IPS-18a (cell line): Measurements from ENCODE around the gene SMIM7.
"Not testable (repeated sequence)": the region's sequence is repeated elsewhere in the genome, so short reads cannot be mapped to it uniquely, and the experiment has no call there.

Experiments used
- H3K27ac ChIP-seq: one replicate; pipeline ENCODE4 v1.5.1; 2013; ENCODE audit warnings: low read length
- H3K27me3 ChIP-seq: one replicate; pipeline ENCODE4 v1.6.1; 2013; ENCODE audit warnings: mild to moderate bottlenecking, low read length; ENCODE audit not compliant: control insufficient read depth, insufficient read depth
- H3K36me3 ChIP-seq: one replicate; pipeline ENCODE4 v1.6.1; 2013; ENCODE audit warnings: low read depth, low read length; ENCODE audit not compliant: control insufficient read depth
- H3K4me1 ChIP-seq: one replicate; pipeline ENCODE4 v1.6.1; 2013; ENCODE audit warnings: low read depth, low read length; ENCODE audit not compliant: control insufficient read depth
- H3K4me3 ChIP-seq: one replicate; pipeline ENCODE4 v1.5.1; 2013; ENCODE audit warnings: low read length
- H3K9ac ChIP-seq: one replicate; pipeline ENCODE4 v1.6.1; 2013; ENCODE audit warnings: mild to moderate bottlenecking, low read length, moderate library complexity
- H3K9me3 ChIP-seq: one replicate; pipeline ENCODE4 v1.6.1; 2013; ENCODE audit warnings: low read depth, low read length; ENCODE audit not compliant: control insufficient read depth

SMIM7 gene

DNA sequence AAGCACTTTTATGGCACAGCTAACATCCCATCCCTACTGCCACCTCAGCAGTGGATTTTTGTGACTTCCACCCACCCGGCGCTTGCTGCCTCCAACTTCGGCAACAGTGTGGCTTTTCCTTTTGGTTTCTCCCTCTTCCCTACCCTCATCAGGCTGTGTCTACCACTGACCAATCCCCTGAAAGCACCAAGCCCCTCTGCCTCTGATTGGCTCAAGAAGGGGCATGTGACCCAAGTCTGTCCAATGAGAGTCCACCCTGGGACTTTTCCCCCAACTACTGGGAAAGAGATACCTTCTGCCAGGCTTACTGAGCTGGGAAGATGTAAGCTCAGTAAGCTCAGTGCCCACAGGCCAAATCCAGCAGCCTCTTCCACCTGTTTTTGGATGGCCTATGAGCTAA lies 5.8 kb downstream of the SMIM7 start:
- Histone ChIP-seq H3K27ac (no peak overlapping the region), H3K4me1 (no peaks in the 10 kb centered on the region), H3K36me3 (peaks cover 85% of the 10 kb centered on the region), H3K9ac (no peak overlapping the region), H3K4me3 (no peak overlapping the region), H3K9me3 (no peaks in the 10 kb centered on the region), H3K27me3 (no peaks in the 10 kb centered on the region)

DNA sequence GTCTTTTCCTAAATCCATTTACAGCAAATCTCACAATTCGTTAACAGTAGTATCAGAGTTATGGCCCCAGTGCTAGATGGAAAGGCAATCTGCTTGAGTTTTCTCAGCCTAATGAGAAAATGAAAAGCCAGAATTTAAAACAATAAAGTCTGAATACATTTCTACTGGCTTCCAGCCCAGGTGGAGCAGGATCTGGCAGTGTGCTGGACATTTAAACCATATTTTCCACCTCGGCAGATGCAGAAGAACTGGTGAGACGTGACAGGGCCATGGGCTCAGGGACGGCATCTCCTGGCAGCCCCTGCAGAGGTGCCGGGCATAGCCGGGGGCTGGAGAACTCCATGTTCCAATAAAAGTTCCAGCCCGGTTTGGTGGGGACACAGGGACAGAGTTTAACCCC lies 7.1 kb downstream of the SMIM7 start:
- H3K36me3 ChIP-seq = peaks cover 73% of the 10 kb centered on the region
- H3K27ac ChIP-seq = no peak overlapping the region
- H3K4me3 ChIP-seq = no peak overlapping the region
- no peaks in the 10 kb centered on the region for H3K27me3 ChIP-seq
- H3K9me3 ChIP-seq = no peaks in the 10 kb centered on the region
- H3K9ac ChIP-seq = no peak overlapping the region
- H3K4me1 ChIP-seq = no peaks in the 10 kb centered on the region

DNA sequence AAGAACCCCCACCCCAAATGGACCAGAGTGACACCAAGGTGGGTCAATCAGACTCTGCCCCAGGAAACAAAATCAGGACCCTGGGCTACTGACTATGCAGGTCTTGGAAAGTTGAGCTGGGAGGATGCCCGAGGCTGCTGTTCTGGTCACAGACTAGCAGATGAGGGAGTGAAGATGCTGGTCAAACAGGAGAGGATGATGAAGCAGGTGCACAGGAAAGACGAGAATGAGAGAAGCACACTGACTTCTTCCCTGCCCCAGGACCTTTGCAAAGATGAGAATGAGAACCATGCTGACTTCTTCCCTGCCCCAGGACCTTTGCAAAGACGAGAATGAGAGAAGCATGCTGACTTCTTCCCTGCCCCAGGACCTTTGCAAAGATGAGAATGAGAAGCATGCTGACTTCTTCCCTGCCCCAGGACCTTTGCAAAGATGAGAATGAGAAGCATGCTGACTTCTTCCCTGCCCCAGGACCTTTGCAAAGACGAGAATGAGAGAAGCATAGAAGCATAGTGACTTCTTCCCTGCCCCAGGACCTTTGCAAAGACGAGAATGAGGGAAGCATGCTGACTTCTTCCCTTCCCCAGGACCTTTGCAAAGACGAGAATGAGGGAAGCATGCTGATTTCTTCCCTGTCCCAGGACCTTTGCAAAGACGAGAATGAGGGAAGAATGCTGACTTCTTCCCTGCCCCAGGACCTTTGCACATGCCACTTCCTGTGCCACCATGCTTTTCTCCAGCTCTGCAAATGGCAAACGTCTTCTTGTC lies 8.3 kb downstream of the SMIM7 start:
- not testable (repeated sequence) for H3K9ac ChIP-seq, H3K27ac ChIP-seq, H3K4me3 ChIP-seq, H3K4me1 ChIP-seq, H3K27me3 ChIP-seq, H3K9me3 ChIP-seq
- peaks cover 68% of the 10 kb centered on the region for H3K36me3 ChIP-seq

DNA sequence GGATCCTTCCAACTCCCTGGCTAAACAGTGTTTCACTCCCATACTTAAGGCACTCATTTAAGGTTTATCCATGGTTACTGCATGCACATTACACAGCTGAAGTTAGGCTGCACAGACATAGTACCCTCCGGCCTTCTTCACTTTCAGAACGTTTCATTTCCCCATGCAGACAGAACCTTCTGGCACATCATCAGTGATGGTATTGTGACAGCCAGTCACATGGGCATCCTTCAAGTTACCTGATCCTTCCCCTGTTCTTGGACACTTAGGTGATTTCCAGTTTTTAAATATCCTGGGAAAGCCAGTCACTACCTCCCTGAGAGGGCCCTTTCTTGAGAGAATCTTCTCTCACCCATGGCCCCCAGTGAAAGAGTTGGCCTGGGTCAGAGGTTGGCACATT lies 9.1 kb downstream of the SMIM7 start:
- Histone ChIP-seq H3K4me1 (no peaks in the 10 kb centered on the region), H3K36me3 (peaks cover 75% of the 10 kb centered on the region), H3K27ac (no peak overlapping the region), H3K9ac (no peak overlapping the region), H3K4me3 (no peak overlapping the region), H3K9me3 (no peaks in the 10 kb centered on the region), H3K27me3 (no peaks in the 10 kb centered on the region)

DNA sequence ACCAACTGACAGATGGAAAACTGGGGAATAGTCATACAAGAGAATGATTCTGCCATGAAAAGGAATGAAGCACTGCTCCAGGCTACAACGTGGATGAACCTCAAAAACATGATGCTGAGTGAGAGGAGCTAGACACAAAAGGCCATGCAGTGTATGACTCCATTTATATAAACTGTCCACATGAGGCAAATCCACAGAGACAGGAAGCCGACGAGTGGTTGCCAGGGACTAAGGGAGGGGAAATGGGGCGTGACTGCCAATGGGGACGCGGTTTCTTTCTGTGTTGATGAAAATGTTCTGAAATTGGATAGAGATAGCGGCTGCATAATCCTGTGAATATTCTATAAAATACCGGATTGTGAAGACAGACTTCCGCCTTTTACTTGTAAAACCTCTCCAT lies 10.2 kb downstream of the SMIM7 start:
- Histone ChIP-seq H3K27me3 (no peaks in the 10 kb centered on the region), H3K4me3 (no peak overlapping the region), H3K36me3 (peaks cover 77% of the 10 kb centered on the region), H3K27ac (no peak overlapping the region), H3K9ac (no peak overlapping the region), H3K9me3 (no peaks in the 10 kb centered on the region), H3K4me1 (no peaks in the 10 kb centered on the region)

DNA sequence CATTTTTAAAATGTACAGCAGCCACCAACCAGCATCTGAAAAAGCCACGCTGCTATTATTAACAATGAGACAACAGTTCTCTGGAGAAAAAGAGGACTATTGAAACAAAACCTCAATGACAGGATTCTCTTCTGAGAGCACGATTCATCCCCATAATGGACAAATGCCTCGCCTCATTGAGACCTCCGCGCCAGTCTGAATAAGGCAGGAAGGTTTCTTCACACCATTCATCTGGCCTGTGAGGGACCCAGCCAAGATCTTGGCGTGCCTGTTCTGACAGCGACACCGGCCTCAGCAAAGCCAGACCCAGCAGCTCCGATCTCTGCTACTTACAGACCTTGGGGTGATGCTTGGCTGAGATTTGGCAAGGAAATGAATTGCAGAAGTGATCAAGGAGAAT lies 14.8 kb downstream of the SMIM7 start:
- Histone ChIP-seq H3K36me3 (peaks cover 61% of the 10 kb centered on the region), H3K9ac (no peak overlapping the region), H3K27me3 (no peaks in the 10 kb centered on the region), H3K9me3 (no peaks in the 10 kb centered on the region), H3K27ac (no peak overlapping the region), H3K4me1 (no peaks in the 10 kb centered on the region), H3K4me3 (no peak overlapping the region)

DNA sequence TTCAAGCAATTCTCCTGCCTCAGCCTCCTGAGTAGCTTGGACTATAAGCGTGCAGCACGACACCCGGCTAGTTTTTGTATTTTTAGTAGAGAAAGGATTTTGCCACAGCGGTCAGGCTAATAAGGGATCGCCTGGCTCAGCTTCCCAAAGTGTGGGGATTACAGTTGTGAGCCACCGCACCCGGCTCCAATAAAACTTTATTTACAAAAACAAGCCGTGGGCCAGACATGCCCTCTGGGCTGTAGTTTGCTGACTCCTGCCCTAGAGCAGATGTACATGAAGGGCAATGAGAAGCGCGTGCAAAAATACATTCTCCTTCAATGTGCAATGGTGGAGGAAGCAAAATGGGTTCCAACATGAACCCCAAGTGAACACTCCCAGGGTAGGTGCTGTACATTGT lies 18.2 kb downstream of the SMIM7 start:
- Histone ChIP-seq H3K4me1 (no peaks in the 10 kb centered on the region), H3K4me3 (no peak overlapping the region), H3K9me3 (no peaks in the 10 kb centered on the region), H3K36me3 (peaks cover 50% of the 10 kb centered on the region), H3K27ac (no peak overlapping the region), H3K27me3 (no peaks in the 10 kb centered on the region), H3K9ac (no peak overlapping the region)

DNA sequence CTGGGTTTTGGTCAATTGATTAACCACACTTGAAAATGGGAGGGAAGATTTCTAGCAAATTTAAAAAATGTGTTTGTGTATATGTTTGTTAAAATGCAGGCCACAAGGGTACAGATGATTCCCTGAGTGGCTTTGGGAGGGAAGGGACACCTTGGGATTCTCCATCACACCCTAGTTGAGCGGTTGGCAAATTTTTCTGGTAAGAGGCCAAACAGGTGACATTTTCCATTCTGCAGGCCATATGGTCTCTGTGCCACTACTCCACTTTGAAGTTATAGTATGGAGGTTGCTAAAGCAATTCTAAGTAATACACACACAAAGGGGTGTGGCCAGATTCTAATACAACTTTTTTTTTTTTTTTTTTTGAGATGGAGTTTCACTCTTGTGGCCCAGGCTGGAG lies 19.0 kb downstream of the SMIM7 start:
- Histone ChIP-seq H3K9me3 (no peaks in the 10 kb centered on the region), H3K27ac (no peak overlapping the region), H3K9ac (no peak overlapping the region), H3K4me3 (no peak overlapping the region), H3K27me3 (no peaks in the 10 kb centered on the region), H3K36me3 (peaks cover 43% of the 10 kb centered on the region), H3K4me1 (no peaks in the 10 kb centered on the region)

DNA sequence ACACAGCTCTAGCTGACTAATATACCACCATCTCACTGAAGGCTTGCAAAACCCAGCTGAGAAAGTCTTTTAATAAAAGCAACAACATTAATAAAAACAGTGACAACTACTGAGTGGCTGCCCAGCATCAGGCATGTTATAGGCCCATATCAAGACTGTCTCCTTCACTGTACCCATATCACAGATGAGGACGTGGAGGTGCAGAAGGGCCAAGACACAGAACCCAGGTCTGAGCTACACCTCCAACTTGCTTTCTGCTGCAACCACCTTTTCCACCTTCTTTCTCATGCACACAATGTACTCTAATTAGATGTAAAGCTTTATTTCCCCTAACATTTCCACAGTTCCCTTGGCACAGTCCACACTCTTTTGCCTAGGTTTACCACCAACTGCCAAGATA lies 21.3 kb downstream of the SMIM7 start:
- no peak overlapping the region for H3K9ac ChIP-seq
- H3K36me3 ChIP-seq = peaks cover 28% of the 10 kb centered on the region

DNA sequence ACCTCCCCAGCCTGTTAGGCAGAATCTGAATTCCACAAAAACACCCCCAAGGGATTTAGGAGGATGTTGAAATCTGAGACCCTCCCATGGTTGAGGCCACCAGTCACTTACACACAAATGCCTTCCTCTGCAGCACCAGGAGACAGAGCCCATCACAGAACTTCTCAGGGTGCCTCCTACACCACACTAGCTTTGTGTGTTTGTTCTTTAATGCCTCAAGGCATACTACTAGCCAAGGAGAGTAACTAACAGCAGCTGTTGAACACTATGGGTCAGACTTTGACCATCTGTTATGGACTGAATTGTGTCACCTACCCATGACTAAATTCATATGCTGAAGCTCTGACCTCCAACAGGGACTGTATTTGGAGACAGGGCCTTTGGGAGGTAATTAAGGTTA lies 22.4 kb downstream of the SMIM7 start:
- Histone ChIP-seq H3K27ac (no peak overlapping the region), H3K9me3 (no peaks in the 10 kb centered on the region), H3K27me3 (no peaks in the 10 kb centered on the region), H3K9ac (no peak overlapping the region), H3K4me3 (no peak overlapping the region), H3K36me3 (peaks cover 24% of the 10 kb centered on the region), H3K4me1 (no peaks in the 10 kb centered on the region)

More for the DNA sequence above, 21.3 kb downstream of the SMIM7 start:
- no peaks in the 10 kb centered on the region for H3K27me3 ChIP-seq
- no peak overlapping the region for H3K4me3 ChIP-seq
- no peaks in the 10 kb centered on the region for H3K9me3 ChIP-seq
- no peaks in the 10 kb centered on the region for H3K4me1 ChIP-seq
- H3K27ac ChIP-seq = no peak overlapping the region

DNA sequence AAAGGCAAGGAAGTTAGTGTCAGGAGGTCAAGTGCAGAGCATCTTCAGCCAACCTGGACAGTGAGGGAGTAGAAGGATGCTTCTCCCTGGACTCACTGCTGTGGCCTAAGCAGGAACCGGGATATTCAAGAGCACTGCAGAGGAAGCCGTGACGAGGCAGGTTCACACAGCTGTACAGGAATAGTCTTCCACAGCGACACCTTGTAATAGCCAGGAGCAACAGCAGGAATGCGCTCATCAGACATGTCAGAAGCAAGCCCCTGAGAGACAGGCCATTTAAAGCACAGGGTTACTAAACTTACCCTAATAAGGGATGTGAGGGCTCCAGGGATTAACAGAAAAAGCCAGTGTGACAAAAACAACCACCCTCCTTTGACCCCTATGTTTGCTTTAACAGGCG lies 28.5 kb downstream of the SMIM7 start:
- Histone ChIP-seq H3K4me3 (no peak overlapping the region), H3K27ac (no peak overlapping the region), H3K9me3 (no peaks in the 10 kb centered on the region), H3K27me3 (no peaks in the 10 kb centered on the region), H3K9ac (no peak overlapping the region), H3K36me3 (peaks cover 15% of the 10 kb centered on the region), H3K4me1 (peaks cover 7% of the 10 kb centered on the region)

DNA sequence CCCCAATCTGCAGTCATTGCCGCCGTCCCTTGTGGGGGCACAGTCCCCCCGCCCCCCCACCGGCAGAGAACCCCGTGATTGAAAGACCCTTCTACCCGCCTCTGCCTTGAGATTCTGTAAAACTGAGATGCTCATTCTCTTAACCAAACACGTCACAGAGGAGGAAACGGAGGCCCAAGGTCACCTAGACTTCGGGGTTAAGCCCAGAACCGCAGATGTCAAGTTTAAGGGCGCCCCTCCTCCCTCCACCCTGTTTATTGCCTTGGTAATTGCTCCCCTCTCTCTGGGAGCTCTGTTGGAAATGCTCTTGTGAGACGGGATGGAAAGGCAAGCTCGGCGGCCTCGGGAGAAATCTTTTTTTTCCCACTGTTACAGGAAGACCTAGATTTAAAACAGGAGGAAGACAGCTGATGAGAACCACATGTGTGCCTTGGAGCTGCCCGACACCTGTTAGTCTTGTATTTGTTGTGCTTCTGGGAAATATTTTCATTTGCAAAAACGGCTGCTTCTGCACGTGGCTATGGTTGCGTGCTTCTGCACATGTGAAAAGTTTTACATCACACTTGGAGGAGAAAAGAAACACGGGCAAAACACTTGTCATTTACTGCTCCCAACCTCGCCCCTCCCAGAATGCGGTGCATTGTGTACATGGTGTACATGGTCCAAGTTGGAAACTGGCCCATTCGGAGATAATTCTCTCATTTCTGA lies 30.8 kb downstream of the SMIM7 start:
- H3K36me3 ChIP-seq = peaks cover 16% of the 10 kb centered on the region
- no peaks in the 10 kb centered on the region for H3K9me3 ChIP-seq
- H3K4me3 ChIP-seq = peak overlapping the region; percentile 83
- no peaks in the 10 kb centered on the region for H3K27me3 ChIP-seq
- peaks cover 10% of the 10 kb centered on the region for H3K4me1 ChIP-seq
- H3K9ac ChIP-seq = peak overlapping the region; percentile 86
- H3K27ac ChIP-seq = peak overlapping the region; percentile 73
